T47D (cell line): ENCODE results near the gene SCNN1B.
"Not testable (repeated sequence)": the region's sequence is repeated elsewhere in the genome, so short reads cannot be mapped to it uniquely, and the experiment has no call there.

Source experiments
- DNase-seq, 2 experiments: peaks; one replicate each; pipeline versions ENCODE4 v3.0.0 to v3.0.0-alpha.2; 2011 to 2012; ENCODE audit warnings: low read depth in 1 of 2, low spot score in 1 of 2
- JUND ChIP-seq: IDR thresholded peaks from 2 replicates; pipeline ENCODE4 v1.6.1; 2012; ENCODE audit warnings: low read depth
- in situ Hi-C: cut with HindIII; loops from 2 replicates; pipeline ENCODE4 v1.10.0; 2016; ENCODE audit warnings: low sequenced_read_pairs, low pct_unique_long_range_greater_than_20kb

SCNN1B gene

GRCh38 chr16:23354246-23354645 lies 52.1 kb downstream of the SCNN1B start:
- in situ Hi-C loops, result no loop called here
- no peak for TF ChIP-seq JUND
- no peak for DNase-seq

DNA sequence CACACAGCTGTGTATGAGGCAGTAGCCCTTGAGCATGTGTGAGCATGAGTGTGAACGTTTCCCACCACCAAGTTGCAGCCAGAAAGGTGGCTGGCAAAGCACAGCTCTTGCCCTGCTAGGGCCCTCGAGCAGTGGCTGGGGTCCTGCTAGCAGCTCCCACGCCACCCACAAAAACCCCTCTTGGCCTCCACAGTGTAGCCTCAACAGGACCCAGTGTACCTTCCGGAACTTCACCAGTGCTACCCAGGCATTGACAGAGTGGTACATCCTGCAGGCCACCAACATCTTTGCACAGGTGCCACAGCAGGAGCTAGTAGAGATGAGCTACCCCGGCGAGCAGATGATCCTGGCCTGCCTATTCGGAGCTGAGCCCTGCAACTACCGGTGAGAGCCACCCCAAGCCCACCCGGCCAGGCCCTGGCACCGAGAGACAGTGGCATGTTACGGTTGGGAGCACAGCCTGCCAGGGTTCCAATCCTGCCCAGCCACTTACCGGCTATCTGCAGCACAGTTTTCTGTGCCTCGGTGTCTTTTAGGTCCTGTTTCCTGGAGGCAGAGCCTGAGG lies 53.1 kb downstream of the SCNN1B start:
- in situ Hi-C loops, result no loop called here
- TF ChIP-seq JUND, result no peak
- DNase-seq, result no peak

DNA sequence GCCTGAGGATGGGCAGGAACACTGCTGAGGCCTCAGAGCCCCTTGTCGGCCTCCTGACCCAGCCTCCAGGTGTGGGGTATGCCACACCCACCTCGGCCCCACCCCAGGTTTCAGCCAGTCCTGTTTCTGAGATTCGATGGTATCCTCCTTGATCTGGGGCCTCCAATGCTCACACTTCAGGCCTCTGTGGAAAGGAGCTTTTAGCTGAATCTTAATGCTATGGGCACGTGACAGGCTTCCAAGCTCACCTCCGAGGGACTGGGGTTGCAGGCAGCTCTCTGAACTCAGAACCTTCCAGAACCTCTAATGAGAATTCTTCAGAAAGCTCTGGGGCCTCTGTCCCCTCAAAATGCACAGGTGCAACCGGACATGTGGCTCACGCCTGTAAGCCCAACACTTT lies 54.8 kb downstream of the SCNN1B start:
- no peak for DNase-seq
- in situ Hi-C loops, result no loop called here

DNA sequence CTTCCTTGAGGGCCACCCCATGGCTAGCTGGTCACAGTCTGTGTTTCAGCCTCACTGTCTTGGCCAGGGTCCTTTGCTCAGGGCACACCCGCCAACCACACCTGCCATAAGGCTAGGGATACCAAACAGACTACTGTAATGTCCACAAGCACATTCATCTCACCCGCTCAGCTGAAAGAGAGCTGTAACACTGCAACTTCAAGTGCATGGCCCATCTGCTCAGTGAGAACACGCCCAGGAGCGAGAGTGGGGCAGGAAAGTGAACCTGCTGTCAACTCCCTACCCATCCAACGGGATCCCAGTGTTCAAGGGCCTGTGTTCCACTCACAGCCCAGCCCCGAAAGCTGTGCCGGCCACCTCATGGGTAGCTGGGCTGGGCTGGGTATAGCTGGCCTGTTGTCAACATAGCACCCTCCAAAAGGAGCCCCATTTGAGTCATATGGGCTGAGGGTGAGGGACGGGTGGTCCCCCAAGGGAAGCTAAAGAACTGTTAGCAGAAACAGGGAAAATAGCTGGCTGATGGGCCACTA lies 55.7 kb downstream of the SCNN1B start:
- no peak for DNase-seq
- in situ Hi-C loops, result no loop called here
- no peak for TF ChIP-seq JUND

More for the DNA sequence above, 54.8 kb downstream of the SCNN1B start:
- no peak for TF ChIP-seq JUND

- no peak for DNase-seq
- in situ Hi-C loops, result no loop called here
- no peak for TF ChIP-seq JUND
Observed at GRCh38 chr16:23359092-23359760, 57.1 kb downstream of the SCNN1B start.

- peak in 1 of 2 experiments; percentile 42 for DNase-seq
- TF ChIP-seq JUND, result no peak
- in situ Hi-C loops, result no loop called here
Observed at GRCh38 chr16:23362460-23363317, 60.6 kb downstream of the SCNN1B start.

GRCh38 chr16:23365602-23366240 lies 63.6 kb downstream of the SCNN1B start:
- in situ Hi-C loops, result no loop called here
- DNase-seq, result no peak
- no peak for TF ChIP-seq JUND

DNA sequence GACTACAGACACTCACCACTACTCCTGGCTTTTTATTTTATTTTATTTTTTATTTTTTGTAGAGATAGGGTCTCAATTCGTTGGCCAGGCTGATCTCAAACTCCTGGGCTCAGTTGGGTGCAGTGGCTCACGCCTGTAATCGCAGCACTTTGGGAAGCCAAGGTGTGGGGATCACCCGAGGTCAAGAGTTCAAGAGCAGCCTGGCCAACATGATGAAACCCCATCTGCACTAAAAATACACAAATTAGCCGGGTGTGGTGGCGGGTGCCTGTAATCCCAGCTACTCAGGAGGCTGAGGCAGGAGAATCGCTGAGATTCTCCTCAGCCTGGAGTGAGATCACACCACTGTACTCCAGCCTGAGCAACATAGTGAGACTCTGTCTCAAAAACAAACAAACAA lies 64.2 kb downstream of the SCNN1B start:
- DNase-seq, in situ Hi-C loops: not testable (repeated sequence)

DNA sequence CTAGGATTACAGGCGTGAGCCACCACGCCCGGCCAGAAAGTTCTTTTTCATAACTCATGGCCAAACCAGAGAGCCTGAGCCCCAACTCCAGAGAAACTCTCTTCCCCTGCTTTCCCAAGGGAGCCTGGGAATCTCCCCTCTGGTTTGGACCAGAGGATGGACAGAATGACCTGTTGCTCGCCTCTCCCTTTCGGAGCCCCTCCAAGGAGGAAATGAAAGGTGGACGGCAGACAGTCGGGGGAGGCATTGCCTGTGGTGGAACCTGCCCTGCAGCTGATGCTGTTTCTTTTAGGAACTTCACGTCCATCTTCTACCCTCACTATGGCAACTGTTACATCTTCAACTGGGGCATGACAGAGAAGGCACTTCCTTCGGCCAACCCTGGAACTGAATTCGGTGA lies 65.5 kb downstream of the SCNN1B start:
- DNase-seq, result no peak
- no peak for TF ChIP-seq JUND
- in situ Hi-C loops, result no loop called here

GRCh38 chr16:23367988-23368387 lies 65.9 kb downstream of the SCNN1B start:
- DNase-seq, result no peak
- no peak for TF ChIP-seq JUND
- in situ Hi-C loops, result no loop called here

DNA sequence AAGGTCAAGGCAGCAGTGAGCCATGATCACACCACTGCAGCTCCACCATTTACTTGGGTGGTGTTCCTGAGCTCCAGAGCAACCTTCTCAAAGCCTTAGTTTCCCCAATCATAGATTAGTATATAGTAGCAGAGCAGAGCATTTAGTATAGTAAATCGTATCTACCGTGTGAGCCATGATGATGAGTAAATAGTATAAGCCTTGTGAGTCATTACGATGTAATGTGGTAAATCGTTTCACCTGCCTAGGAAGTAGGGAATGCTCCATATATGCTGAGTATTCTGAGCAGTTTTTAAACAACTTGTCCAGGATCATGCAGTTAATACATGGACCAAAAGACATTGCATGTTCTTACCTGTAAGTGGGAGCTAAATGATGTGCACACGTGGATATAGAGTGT lies 66.4 kb downstream of the SCNN1B start:
- in situ Hi-C loops, result no loop called here
- no peak for TF ChIP-seq JUND
- peak in 1 of 2 experiments; percentile 25 for DNase-seq

- no peak for DNase-seq
- in situ Hi-C loops, result no loop called here
- no peak for TF ChIP-seq JUND
Observed at GRCh38 chr16:23369416-23369815, 67.3 kb downstream of the SCNN1B start.

- DNase-seq, result no peak
- in situ Hi-C loops, result no loop called here
- no peak for TF ChIP-seq JUND
Observed at GRCh38 chr16:23371368-23371767, 69.3 kb downstream of the SCNN1B start.
